ENCODE measurements around the gene ABTB2.

Gene ABTB2

DNA sequence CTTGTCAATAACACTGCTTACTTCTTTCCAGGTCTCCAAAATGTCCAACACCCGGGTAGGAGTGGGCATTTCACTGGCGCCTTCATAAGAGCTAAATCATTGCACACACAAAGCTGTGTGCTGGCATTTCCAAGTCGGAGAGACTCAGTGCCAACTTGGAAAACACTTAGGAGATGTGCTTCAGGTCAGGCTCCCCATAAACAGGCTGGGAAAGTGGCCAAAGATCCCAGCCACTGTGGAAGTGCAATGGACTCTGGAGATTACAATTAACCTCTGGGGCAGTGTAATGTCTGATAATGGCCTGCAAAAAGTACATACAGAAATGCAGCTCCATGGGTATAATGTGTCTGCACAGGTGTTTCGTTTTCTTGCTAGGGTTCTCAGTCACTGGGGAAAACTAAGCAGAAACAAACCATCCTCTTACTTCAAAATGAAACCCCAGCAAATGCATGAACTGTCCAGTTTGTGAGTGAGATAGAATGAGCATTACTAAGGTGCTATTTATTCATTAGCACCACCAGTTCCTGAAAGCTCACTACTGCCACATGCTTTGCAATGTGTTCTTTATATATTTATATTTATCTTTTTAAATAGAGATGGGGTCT, 79.0 kb downstream of the ABTB2 start:
- no peak for DNase-seq

DNA sequence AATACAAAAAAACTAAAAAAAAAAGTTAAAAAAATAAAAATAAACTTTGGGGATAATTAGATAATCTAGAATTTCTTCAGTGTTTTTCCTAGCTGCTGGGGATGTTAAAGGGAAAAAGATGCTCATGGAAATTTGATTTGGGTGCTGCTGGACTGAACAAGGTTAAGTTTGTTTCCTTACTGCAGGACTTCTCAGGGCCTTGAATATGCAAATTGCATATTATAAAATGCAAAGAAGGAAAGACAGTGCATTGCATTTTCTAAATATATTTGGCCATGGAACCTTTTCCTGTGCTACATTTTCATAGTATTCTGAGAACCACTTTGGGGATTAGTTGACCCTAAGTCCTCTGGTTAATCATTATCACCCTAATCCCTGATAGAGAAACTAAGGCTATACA, 79.6 kb downstream of the ABTB2 start:
- no peak for DNase-seq

DNA sequence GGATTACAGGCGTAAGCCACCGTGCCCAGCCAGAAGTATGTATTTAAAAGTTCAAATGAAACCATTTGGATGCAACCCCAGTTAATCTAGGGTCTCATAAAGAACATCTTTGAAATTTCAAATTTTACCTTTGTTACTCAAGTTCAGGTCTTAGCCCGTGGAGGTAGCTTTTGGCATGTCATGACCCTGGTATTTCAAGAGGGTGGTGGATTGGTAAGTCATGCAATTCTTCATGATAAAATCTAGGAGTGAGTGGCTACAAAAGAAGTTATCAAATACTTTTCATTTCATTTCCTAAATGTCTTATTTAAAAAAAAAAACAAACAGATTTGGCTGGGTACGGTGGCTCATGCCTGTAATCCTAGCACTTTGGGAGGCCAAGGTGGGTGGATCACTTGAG, 80.6 kb downstream of the ABTB2 start:
- no peak for DNase-seq

DNA sequence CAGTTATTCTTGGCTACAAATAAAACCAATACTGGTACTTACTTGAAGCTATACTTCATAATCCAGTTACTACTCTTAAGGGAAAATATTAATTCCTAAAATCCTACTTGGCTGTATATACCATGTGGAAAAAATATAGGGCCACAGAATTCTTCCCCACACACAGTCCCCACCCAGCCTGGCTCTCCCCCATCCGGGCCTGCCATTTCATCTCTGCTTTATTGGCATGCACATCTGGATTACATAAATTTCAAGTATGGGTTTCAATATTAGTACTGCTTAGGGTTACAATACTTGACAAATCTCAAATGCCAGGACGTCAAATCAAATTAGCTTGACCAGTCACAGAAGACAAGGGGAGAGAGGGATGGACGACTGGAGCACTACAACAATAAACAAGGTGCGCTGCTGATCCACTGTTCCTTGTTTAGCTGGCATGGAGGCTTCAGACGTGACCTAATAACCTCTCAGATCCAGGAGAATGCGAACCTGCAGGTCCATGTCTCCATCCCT, 81.4 kb downstream of the ABTB2 start:
- no peak for DNase-seq

DNA sequence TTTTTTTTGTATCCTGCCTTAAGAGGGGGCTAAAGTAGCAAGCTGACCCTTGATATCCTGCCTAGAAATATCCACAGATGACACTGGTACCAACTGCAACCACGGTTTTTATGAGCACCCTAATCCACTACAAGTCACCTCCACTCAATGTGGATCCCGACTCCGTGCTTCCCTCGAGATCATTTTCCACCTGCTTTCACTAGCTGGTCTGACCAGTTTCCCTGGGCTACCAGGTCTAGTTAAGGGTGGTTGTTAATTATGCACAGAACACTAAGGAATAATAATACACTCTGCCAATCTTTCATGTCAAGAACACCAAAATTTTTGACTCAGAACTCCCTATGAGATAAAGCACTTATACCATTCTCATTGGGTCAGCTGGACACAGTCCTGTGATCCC, 82.3 kb downstream of the ABTB2 start:
- no peak for DNase-seq

DNA sequence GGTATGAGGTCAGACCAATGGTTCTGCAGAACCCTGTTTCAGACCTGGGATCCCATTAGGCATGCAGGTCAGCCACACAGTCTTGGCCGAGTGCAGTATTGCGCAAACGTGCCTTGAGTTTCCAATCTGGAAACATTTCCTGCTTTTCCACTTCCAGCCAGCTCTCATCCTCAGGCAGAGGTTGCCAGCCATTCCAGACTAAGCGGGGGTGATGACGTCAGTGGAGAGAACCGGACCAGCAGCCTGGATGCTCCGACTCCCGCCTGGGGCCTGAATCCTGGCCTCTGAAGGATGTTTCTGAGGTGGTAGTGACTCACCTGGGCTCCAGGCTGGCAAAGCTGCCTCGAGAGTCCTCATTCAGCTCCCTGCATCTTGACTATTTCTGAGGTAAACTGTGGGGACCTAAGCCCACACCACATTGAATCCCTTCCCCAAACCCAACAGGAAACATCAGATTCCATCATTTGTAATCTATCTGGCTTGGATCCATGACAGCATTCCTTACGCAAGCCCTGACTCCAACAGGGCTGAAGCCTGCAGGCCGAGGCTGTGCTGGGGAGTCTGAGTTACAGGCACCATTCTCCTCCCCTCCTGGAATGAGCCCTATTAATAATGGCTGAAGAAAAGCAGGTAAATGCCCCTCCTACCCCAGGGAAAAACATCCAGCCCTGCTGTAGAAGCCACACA, 83.0 kb downstream of the ABTB2 start:
- no peak for DNase-seq

DNA sequence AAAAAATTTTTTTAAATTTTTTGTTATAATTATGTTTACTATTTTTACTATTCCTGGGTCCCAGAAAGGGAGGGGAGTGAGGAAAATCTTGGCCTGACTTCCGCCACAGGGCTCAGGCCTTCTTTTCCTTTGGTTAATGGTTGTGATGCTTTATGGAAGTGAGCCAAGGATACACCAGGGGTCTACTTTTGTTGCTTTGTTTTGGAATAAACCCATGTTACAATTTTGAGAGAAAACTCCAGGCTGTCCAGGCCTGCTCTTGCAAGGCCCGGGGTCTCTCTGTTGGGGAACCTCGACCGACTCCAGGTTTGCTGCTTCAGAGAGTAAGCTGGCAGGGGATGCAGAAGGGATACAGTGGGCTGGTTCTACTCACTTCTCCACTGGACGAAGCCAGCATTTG, 84.7 kb downstream of the ABTB2 start:
- no peak for DNase-seq

DNA sequence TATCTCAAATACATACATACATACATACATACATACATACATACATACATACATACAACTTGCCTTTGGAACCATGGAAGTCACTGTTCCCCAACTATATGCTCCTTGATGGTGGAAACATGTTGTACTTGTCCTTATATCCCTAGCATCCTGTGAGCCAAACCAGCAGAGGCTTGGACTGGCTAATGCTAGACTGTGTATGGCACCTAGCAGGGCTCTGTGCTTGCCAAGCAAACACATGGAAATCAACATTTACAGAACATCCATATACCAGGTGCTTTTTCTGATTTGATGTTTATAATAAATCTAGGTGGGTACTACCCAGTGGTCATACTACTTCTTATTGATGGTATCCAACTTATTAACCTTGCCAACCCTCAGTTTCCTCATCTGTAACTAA, 86.1 kb downstream of the ABTB2 start:
- DNase-seq = no peak

DNA sequence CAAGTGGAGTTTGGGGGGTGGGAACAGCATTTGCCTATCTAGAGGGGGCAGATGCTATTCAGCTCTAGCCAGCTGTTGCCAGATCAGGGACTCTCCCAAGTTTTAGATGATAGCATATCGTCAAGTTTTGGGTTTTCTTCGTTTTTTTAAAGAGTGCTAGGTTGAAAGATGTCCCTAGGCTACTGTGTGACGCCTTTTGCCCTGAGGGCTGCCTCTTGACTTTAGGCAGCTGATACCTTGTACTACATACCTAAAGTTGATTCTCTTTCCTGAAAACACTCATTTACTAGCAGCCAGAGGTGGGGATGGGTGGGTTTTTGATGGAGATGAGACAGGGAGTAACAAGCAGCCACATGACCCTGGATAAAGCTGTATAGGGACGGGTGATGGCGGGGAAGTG, 87.1 kb downstream of the ABTB2 start:
- no peak for DNase-seq

DNA sequence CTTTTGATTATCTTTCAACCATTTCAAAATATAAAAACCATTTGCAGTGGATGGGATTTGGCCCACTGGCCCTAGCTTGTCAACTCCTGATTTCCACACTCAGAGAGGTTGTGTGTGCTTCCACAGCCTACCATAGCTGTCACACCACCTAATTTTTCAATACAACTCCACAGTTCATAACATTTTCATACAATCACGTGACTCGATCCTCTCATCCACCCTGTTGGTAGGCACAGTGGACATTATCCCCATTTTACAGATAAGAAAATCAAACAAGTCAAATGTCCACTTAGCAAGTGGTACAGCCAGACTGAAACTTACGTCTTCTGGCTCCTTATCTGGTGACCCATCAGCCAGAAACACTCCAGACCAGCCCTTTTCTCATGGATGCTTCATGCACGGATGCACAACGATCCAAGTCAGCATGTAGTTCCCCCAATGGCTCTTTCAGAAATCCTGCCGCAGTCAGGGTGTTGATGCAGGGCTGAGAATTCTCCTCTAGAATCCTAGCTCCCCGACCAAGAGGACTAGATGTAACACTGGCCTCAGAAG, 88.0 kb downstream of the ABTB2 start:
- DNase-seq = no peak

DNA sequence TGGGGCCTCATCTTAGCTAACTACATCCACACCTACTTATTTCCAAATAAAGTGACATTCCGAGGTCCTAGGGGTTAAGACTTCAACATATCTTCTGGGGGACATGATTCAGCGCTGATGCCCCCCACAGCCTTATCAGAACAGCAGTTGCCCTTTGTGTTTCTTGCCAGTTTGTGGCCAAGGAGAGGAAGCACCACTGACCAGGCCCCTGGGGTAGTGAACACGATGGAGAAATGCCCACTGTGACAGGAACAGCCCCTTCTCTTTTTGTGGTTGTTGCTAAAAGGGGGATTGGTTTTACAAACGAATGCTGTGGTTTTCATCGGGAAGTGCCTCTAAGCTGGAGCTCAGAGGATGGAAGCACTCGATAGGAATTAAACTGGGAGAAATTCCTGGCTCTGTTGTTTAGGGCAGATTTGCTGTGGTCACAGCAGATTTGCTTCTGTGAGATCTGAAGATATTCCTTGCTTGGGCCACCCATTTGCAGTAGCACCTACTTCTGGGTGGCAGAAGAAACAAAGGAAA, 88.8 kb downstream of the ABTB2 start:
- DNase-seq = no peak

DNA sequence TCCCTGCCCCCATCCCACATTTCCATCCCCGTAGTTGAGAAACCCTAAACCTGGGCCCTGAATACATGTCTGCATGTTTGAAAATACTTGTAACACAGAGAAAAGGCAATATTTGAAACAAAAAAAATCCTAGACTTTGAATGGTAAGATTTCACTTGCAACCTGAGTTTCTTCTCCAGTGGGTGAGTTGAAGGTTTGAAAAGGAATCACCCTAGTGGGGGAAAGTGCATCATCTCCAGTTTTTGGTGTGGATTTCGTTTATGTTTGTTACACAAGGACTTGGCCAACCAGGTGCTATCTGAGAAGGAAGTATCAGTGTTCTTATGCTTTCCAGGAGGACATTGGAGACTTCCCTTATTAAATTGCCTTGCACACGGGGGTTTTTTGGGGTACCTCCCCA, 90.4 kb downstream of the ABTB2 start:
- DNase-seq = no peak

DNA sequence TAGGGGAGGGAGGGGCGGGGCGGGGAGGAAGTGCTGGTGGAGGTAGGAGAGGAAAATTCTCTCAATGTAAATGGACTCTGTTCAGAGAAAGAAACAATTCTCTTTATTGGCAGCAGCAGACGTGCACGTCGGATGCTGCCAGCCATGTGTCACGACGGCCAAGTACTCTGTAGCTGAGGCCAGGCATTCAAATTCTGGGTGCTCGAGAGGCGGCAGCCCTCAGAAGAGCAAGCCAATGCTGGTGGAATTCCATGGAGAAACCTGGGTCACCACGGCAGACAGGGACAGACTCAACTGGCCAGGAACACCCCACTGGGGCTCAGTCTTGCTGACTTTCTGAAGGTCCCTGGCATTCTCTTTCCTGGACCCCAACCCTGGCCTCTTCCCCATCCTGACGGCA, 90.8 kb downstream of the ABTB2 start:
- no peak for DNase-seq

DNA sequence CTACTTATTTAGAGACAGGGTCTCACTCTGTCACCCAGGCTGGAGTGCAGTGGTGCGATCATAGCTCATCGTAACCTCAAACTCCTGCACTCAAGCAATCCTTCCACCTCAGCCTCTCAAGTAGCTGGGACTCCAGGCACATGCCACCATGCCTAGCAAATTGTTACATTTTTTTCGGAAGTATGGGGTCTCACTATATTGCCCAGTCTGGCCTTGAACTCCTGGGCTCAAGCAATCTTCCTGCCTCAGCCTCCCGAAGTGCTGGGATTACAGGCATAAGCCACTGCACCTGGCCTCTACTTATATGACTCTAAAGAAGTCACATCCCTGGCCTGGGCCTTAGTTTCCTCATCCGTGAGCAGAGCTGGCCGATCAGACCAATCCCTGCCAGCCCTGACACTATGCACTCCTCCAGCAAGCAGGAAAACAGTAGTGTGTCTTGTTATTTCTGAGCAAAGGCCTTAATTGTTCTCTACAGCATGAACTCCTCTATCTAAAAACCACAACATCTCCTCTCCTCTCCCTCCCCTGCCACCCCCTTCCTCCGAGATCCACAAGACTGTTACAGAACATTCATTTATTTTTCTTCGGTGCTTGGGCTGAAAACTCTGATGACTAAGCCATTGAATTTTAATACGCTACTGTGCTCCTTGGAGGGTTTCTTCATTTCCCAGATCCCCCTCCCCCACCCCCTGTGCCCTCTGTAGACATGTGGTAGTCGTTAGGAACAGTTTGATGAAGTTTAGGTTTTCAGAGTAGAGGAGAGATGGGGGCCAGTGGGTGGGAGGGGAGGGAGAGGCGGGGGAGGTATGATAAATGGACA, 91.5 kb downstream of the ABTB2 start:
- DNase-seq = no peak

DNA sequence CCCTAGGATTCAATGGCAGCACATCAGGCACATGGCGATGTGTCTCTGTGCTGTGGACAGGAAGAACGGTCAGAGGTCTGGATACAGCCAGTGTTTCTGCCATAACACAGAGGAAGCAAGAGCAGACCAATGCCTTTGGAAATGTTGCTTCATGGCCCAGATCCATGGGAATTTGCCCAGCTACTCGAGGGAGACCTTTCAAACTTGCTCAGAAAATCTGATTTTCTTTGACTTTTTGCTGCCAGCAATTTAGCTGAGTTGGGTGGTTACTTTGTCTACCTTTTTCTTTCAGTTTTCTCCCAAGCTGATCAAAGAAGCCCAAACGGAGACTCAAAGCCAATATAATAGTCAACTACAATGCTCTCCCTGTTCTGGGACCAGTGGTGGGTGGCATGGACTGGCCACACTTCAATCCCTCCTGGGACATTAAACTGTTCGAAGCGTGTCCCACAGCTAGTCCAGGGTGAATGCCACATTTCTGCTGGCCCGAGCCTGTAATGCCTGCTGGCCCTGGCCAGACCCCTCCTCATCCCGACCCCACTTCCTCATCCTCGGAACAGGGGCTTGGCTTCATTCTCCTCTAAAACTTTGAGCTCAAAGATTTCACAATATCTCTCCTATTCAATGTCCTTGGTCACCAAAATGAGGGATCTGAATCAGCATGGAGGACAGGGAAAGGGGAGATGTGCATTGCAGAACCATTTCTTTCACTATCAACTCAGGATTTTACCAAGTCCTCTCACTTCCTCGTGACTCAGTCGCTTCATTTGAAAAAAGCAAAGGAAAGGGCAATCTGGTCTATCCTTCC, 93.3 kb downstream of the ABTB2 start:
- no peak for DNase-seq

DNA sequence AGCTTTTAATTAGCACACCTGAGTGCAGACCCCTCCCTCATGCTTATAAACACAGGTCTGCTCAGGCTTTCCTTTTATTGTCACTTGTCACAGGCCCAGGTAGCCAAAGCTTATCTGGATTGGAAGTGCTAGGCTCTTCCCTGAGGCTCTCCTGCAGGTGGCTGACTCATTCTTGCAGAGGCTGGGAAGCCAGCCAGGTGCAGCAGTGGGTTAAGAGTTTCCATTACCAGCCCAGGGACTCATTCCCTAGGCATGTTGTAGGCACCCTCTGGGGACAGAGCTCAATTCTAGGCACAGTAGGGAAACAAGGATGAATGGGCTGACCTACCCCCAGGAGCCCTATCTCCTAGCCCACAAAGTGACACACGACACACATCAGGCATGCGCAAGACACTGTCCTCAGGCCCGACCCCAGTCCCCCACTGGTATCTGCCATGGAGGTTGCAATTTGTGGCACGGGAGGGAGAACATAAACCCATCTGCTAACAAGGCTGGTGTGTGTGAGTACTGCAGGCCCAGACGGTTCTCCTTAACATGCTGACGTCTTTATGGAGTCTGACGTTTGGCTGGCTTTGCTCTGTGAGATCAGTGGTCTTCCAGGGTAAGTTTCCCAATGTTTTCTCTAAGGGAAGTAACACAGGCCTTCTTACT, 94.2 kb downstream of the ABTB2 start:
- no peak for DNase-seq

DNA sequence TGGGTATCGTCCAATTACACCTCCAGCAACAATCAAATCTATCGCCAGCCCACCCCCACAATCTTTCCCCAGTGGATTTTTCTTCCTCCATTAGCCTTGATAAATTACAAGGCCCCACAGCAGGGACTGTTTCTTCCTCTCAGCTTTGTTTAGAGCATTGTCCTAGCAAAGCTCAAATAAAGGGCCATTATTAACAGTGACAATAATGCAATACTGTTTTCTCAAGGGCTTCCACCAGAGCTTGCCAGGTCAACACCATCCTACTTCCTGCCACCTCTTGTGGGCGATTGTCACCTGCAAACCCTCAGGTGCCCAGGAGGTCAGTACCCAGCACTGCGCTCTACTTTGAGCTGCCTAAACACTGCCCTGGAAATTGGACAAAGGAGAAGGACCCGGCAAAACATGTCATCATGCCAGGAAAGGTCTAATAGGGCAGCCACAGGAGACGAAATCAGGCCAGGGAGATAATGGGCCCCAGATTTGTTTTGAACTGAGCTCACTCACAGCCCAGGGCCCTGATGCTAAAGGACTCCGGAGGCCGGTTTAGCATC, 95.2 kb downstream of the ABTB2 start:
- DNase-seq = no peak

DNA sequence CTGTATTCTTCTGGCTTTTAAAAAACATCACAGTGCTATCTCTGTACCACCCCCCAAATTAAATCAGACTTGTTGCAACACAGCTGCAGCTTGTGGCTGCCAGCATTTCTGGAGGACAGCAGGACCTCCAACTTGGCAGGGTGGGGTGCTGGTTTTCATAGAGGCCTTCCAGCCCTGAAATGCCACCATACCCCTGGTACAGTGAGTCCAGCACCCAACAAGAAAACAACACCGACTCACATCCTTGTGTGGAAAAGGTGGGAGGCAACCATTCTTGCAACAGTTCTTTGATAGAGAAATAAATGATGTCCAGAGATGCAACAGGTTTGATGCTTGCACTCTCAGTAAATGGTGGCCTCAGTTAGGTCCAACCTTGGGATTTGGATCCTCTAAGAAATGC, 96.0 kb downstream of the ABTB2 start:
- no peak for DNase-seq

DNA sequence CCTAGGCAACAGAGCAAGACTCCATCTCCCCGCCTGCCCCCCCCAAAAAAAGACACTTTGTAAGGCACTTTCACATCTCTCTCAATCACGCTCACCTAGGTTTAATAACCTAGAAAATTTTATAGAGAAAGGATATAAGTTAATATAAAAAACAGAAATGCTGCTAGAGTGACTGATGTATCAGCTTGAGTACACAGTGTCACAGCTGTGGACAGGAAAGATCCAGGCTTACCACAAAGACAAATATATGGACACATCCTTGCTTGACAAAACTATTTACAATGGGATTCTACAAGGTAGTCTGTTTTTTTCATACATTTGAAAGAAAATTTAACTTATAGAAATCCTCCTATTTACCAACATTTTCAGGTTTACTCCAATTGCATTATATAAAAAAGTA, 96.7 kb downstream of the ABTB2 start:
- DNase-seq = no peak

DNA sequence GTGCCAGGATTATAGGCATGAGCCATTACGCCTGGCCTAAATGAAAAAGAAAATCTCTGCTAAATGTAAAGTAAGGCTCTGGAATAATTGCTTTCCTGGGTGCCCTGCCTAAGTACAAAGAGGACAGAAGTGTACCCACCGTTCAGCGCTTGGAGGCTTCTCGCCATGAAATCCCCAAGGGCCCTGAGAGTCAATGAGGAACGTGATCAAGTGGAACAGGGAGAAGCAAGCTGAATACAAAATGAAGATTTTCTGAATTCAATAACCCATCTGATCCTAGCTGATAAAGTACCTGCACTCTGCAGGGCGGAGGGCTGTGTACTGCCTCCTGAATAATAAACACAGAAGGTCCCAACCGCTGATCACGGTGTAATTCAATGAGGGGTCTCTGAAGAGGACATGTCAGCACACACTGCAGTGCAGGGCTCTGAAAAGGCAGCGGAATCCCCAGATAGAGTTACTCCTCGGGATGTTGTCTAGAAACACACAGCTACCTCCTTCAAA, 97.7 kb downstream of the ABTB2 start:
- DNase-seq = no peak

DNA sequence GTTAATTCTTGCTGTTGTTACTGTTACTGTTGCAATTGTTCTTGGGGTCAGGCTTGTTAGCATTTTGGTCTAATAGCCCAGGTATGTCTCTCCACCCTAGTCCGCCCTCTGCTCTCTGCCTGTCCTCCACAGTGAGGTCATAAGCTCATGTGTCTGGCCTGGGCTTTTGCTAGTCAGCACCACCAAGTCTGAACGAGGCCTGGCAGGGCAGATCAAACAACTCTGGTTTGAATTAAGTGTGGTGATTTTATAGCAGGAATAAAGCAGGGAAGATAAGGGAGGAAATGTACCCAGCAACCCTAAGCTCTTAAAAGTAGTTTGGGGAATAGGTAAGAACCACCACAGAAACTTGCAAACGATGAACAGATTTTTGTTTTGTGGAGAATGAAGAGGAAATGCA, 98.7 kb downstream of the ABTB2 start:
- no peak for DNase-seq

DNA sequence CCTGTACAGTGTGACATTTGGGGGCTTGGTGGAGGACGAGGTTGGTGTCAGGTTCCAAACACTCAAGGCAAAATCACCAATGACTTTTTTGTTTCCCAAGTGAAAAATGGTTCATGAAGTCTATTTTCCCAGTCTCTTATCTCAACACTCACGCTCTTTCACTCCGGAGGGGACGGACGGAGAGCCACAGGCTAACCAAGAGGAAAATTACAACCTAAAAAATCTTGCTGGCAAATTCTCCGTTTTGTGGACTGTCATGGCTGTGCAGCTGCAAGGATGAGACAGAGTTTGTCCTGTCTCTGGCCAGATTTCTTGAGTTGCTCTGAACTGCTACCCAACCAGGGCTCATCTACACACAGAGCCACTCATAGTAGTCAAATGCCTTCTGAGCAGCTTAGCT, 101.2 kb downstream of the ABTB2 start:
- DNase-seq = no peak
